Heart right ventricle (tissue), 16 donors: Measurements from ENCODE around the gene TOMM34. TPM values are rescaled to one million over a fixed set of nuclear protein-coding genes. Genes with fewer than 3 reads are reported as not detected.

Experiments
- ATAC-seq, 8 donors: fragments of 200-7000 bp; cut with Tn5 transposase; one replicate each; pipeline ENCODE4 v1.9.1; 2020; ENCODE audit warnings: mild to moderate bottlenecking in 8 of 8, moderate library complexity in 8 of 8, moderate number of reproducible peaks in 1 of 8
- DNase-seq, 2 donors: peaks; one replicate each; pipeline ENCODE4 v3.0.0-alpha.2; 2020
- H3K27ac ChIP-seq, 10 donors: fragments of 200-600 bp; sonication (generic) in 2 of 10; one replicate each; pipeline versions ENCODE4 v1.5.0 to v1.8.0; 2020 to 2022; ENCODE audit warnings: mild to moderate bottlenecking in 3 of 10
- H3K27me3 ChIP-seq, 7 donors: fragments of 200-600 bp; one replicate each; pipeline ENCODE4 v1.8.0; 2021 to 2022; ENCODE audit warnings: mild to moderate bottlenecking in 2 of 7
- H3K36me3 ChIP-seq, 9 donors: fragments of 200-600 bp; sonication (generic) in 1 of 9; one replicate each; pipeline versions ENCODE4 v1.5.0 to v1.8.0; 2020 to 2022; ENCODE audit warnings: mild to moderate bottlenecking in 2 of 9
- H3K4me1 ChIP-seq, 9 donors: fragments of 200-600 bp; sonication (generic) in 1 of 9; one replicate each; pipeline versions ENCODE4 v1.5.0 to v1.8.0; 2020 to 2022; ENCODE audit warnings: mild to moderate bottlenecking in 4 of 9
- H3K4me3 ChIP-seq, 10 donors: fragments of 200-600 bp; sonication (generic) in 2 of 10; one replicate each; pipeline versions ENCODE4 v1.5.0 to v1.8.0; 2020 to 2022; ENCODE audit warnings: mild to moderate bottlenecking in 7 of 10, moderate library complexity in 2 of 10
- H3K9me3 ChIP-seq, 11 donors: fragments of 200-600 bp in 10 of 11; sonication (generic) in 2 of 11; one replicate each; pipeline versions ENCODE4 v1.5.0 to v1.8.0; 2013 to 2022; ENCODE audit warnings: mild to moderate bottlenecking in 2 of 11, control low read depth in 1 of 11, moderate library complexity in 1 of 11
- WGBS, 2 donors: extraction: QIAGEN DNeasy Blood & Tissue Kit; methylation state at CpG; one replicate each; pipeline ENCODE4 v1.1.7; 2013; ENCODE audit warnings: inconsistent platforms in 1 of 2; 5-methylcytosine and 5-hydroxymethylcytosine counted together
- intact Hi-C, 10 donors: fragments of 100-400 bp; cut with DNase I; formaldehyde crosslinking; loops; one replicate each; pipeline versions ENCODE4 v1.11.1 to v1.14.2; 2022
- polyA plus RNA-seq, 2 donors: library from polyadenylated mRNA; stranded (reverse); fragments of 200-250 nt; gene quantifications; one replicate each; pipeline ENCODE4 v1.2.3, GENCODE V29; 2013
- total RNA-seq, 10 donors: library from RNA; stranded (reverse); fragmentation: NEBNext Ultra II Directional in 3 of 10; extraction: Animal tissue kit (Norgen Biotek cat#: 25700) in 3 of 10; gene quantifications; one replicate each; pipeline versions ENCODE4 v1.2.1 to v1.2.4, GENCODE V29; 2021 to 2023
- TF ChIP-seq, protein P1 (sequence below), 9 donors: fragments of 200-600 bp; sonication (generic) in 2 of 9; IDR thresholded peaks; one replicate each; pipeline versions ENCODE4 v1.5.0 to v1.8.0; 2021 to 2022; ENCODE audit warnings: antibody characterized with exemption in 9 of 9, mild to moderate bottlenecking in 5 of 9, moderate library complexity in 1 of 9
- donor health status: Arrhythmogenic right ventricular cardiomyopathy.
- donor health status: ischemic (EF 13 %, LVEDD 7.1; RV severe dilation, severe dysfunction).
- donor health status: healthy with polysubstance abuse.
- donor health status: DM: no; HTN: yes; CAD: no.
- donor health status: DM: no; HTN: no; CAD: no.
- donor health status: ischemic (EF 25% LVEDD 6.9; RV normal size, moderate dysfunction).
- donor health status: ischemic (EF 25% LVEDD 5.7; RV mildly dilated, moderate dysfunction).
- donor health status: healthy.
- donor health status: DM: yes; HTN: yes; CAD: no.
- donor health status: Ischemic cardiomyopathy.
- donor health status: ischemic (EF 35%, LVEDD 5.7; RV mildly dilated, moderate dysfunction).
- donor health status: nonischemic (EF 11% LVEDD 7.7; RV severe dilation, severe dysfunction).
- donor health status: DM: yes; HTN: yes; CAD: no.
- donor health status: PGD.
- donor health status: ischemic (EF 29% LVEDD 5.4; RV normal size, mild dysfunction).
- donor health status: nonischemic (EF 23%, LVEDD 6.1; RV moderate dilation, normal function).

The TOMM34 gene
- total and polyA plus RNA-seq, 12 donors = 3.4 to 21.2 (median 10.3) TPM

DNA sequence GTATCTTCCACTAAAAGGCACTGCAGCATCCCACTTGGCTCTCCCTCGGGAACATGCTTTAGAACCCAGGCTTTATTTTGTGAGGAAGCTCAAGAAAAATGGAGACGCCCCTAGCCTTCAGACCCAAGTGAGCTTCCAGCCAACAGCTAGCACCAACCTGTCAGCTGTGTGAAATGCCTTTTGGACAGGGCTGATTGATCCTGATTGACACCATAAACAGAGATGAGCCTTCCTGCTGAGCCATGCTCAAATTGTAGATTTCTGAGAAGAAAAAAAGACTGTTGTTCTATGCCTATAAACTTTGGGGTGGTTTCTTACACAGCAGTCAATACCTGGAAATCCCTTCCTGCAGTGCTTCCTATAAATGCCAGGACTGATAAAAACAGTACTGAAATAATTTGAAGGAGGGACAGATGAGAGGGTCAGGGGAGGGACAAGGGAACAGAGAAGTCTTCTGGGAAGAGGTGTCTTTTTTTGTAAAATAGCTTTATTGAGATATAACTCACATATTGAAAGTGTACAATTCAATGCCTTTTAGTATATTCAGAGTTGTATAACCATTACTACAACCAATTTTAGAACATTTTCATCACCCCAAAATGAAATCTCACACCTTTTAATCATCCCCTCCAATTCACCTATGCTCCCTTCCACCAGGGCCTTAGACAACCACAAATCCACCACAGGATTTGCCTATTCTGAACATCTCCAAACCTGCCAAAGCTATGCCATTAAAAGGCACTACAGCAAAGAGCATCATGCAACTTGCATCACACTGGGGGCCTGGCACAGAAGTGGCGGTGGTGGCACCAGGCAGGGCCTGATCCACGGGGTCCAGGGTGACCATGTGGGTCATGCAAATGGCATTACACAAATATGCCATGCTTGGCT, 3.4 kb upstream of the TOMM34 start:
- Histone ChIP-seq H3K4me3 (no peak overlapping the region), H3K9me3 (no peaks in the 10 kb centered on the region), H3K27ac (no peak overlapping the region), H3K27me3 (no peaks in the 10 kb centered on the region), H3K36me3 (no peaks in the 10 kb centered on the region), H3K4me1 (peaks cover 5 to 45% (median 32%) of the 10 kb centered on the region in 9 donors)
- 73 to 84% methylated on average over 4 of the region's 4 CpGs for WGBS, 2 donors
- ATAC-seq = no peak
- TF ChIP-seq, protein P1, sequence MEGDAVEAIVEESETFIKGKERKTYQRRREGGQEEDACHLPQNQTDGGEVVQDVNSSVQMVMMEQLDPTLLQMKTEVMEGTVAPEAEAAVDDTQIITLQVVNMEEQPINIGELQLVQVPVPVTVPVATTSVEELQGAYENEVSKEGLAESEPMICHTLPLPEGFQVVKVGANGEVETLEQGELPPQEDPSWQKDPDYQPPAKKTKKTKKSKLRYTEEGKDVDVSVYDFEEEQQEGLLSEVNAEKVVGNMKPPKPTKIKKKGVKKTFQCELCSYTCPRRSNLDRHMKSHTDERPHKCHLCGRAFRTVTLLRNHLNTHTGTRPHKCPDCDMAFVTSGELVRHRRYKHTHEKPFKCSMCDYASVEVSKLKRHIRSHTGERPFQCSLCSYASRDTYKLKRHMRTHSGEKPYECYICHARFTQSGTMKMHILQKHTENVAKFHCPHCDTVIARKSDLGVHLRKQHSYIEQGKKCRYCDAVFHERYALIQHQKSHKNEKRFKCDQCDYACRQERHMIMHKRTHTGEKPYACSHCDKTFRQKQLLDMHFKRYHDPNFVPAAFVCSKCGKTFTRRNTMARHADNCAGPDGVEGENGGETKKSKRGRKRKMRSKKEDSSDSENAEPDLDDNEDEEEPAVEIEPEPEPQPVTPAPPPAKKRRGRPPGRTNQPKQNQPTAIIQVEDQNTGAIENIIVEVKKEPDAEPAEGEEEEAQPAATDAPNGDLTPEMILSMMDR (IDR thresholded peaks at IDR 0.05) = no peak
- no peak for DNase-seq
- intact Hi-C loops = loop anchor here in 4 of 10 donors (5.0 to 10.0 kb wide), 4 partner anchors 76 to 831 kb away; partner anchors contain the start of genes YWHAB (in 2 of the 4), DNTTIP1 (in 1 of the 4), KCNK15 (in 1 of the 4) and WFDC3 (in 1 of the 4)

DNA sequence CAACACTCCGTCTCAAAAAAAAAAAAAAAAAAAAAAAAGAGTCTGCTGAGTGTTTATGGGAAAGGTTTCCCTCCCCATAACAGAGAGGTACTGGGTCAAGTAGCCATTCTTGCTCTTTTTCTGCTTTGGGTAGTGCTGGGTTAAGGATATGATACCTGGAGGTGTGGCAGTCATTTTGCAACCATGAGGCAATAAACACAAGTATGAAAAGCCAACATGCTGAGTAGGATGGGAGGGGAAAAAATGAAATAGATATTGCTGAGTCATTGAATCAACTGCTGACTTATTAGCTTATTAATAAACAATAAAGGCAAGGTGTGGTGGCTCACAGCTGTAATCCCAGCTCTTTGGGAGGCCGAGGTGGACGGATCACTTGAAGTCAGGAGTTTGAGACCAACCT, 2.3 kb upstream of the TOMM34 start:
- ATAC-seq (no peak), DNase-seq (no peak)
- WGBS, 2 donors = 89 to 94% methylated on average over 2 to 3 of the region's 3 CpGs
- H3K36me3 ChIP-seq = peaks cover 0 to 2% (median 0%) of the 10 kb centered on the region in 9 donors
- H3K9me3 ChIP-seq = no peaks in the 10 kb centered on the region
- no peak overlapping the region for H3K27ac ChIP-seq
- H3K4me1 ChIP-seq = peaks cover 2 to 39% (median 28%) of the 10 kb centered on the region in 9 donors
- no peak overlapping the region for H3K4me3 ChIP-seq
- TF ChIP-seq, protein P1 (IDR thresholded peaks at IDR 0.05) = no peak
- intact Hi-C loops = loop anchor here in 4 of 10 donors (5.0 to 10.0 kb wide), 4 partner anchors 75 to 832 kb away; partner anchors contain the start of genes YWHAB (in 2 of the 4), DNTTIP1 (in 1 of the 4), KCNK15 (in 1 of the 4) and WFDC3 (in 1 of the 4)
- H3K27me3 ChIP-seq = no peaks in the 10 kb centered on the region

DNA sequence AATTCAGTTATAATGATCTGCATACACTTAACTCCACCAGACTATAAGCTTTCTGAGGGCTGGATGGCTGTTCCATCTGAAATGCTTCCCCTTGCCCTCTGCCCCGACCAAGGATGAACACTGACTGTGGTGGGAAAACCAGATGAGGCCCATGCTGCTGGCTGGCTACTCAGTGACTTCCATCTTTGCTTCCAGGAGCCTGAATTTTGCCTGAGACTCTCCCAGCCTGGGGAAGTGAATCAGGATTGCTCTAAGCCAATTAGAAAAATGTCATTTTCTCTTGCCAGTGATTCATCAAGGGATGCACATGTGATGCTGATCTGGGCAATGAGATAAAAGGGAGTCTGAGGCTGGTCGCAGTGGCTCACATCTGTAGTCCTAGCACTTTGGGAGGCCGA, 1.7 kb upstream of the TOMM34 start:
- H3K27me3 ChIP-seq = no peaks in the 10 kb centered on the region
- peaks cover 0 to 8% (median 0%) of the 10 kb centered on the region in 9 donors for H3K36me3 ChIP-seq
- peaks cover 0 to 33% (median 22%) of the 10 kb centered on the region in 9 donors for H3K4me1 ChIP-seq
- no peaks in the 10 kb centered on the region for H3K9me3 ChIP-seq
- DNase-seq (no peak), ATAC-seq (no peak)
- WGBS, 2 donors = 69 to 77% methylated on average over 3 of the region's 3 CpGs
- TF ChIP-seq, protein P1 (IDR thresholded peaks at IDR 0.05) = no peak
- no peak overlapping the region for H3K27ac ChIP-seq
- intact Hi-C loops = loop anchor here in 4 of 10 donors (5.0 to 10.0 kb wide), 4 partner anchors 75 to 833 kb away; partner anchors contain the start of genes YWHAB (in 2 of the 4), DNTTIP1 (in 1 of the 4), KCNK15 (in 1 of the 4) and WFDC3 (in 1 of the 4)
- H3K4me3 ChIP-seq = no peak overlapping the region
